GM13977 (cell line): Measurements from ENCODE around the gene VDAC2.
"Not testable (repeated sequence)": the region's sequence is repeated elsewhere in the genome, so short reads cannot be mapped to it uniquely, and the experiment has no call there.

Experiments
- DNase-seq: peaks from one replicate; pipeline ENCODE4 v3.0.0; 2012; ENCODE audit warnings: low spot score
- CTCF ChIP-seq: IDR thresholded peaks from 2 replicates; pipeline ENCODE4 v1.5.1; 2012; ENCODE audit warnings: mild to moderate bottlenecking, control low read depth; ENCODE audit not compliant: insufficient read depth; ENCODE audit errors: extremely low read depth, missing control alignments
- in situ Hi-C: fragments of 300-500 bp; cut with MboI; formaldehyde crosslinking; loops from one replicate; pipeline ENCODE4 v1.12.0; 2022; ENCODE audit warnings: low sequenced_read_pairs, low pct_unique_long_range_greater_than_20kb, mixed read lengths, inconsistent platforms; ENCODE audit not compliant: unreplicated experiment

Gene VDAC2

DNA sequence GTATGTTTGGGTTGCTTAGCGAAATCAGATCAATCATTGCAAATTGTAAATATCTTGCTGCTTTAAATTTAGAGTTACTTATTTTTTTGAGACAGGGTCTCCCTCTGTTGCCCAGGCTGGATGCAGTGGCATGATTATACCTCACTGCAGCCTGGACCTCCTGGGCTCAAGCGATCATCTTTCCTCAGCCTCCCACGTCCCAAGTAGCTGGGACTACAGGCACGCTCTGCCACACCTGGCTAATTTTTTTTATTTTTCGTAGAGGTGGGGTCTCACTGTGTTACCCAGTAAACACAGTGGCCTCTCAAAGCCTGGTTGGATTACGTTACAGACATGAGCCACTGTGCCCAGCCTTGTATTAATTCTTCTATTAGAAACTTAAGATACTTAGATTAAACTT is 1.7 kb downstream of the VDAC2 start:
- in situ Hi-C loops = no loop called here
- TF ChIP-seq CTCF = no peak
- no peak for DNase-seq

DNA sequence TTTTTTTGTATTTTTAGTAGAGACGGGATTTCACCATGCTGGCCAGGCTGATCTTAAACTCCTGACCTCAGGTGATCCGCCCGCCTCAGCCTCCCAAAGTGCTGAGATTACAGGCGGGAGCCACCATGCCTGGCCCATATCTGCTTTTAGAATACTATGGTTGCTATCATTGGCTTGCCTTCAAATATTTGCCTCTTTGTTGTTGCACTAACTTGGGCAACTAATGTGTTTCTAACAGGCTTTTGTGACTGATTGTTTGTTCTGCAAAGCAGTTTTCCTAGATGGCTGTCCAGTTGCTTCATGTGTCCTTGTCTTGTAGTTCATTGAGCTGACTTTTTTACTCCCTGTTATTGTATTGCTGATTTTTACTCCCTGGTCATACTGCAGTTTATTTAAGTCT is 9.7 kb downstream of the VDAC2 start:
- TF ChIP-seq CTCF = no peak
- in situ Hi-C loops = no loop called here
- no peak for DNase-seq

- DNase-seq, in situ Hi-C loops: not testable (repeated sequence)
Measured at GRCh38 chr10:75221492-75221891, 10.9 kb downstream of the VDAC2 start.

GRCh38 chr10:75223507-75223906 is 12.9 kb downstream of the VDAC2 start:
- no peak for TF ChIP-seq CTCF
- in situ Hi-C loops = no loop called here
- DNase-seq = no peak

GRCh38 chr10:75226095-75226494 is 15.5 kb downstream of the VDAC2 start:
- DNase-seq = no peak
- in situ Hi-C loops = no loop called here
- no peak for TF ChIP-seq CTCF

DNA sequence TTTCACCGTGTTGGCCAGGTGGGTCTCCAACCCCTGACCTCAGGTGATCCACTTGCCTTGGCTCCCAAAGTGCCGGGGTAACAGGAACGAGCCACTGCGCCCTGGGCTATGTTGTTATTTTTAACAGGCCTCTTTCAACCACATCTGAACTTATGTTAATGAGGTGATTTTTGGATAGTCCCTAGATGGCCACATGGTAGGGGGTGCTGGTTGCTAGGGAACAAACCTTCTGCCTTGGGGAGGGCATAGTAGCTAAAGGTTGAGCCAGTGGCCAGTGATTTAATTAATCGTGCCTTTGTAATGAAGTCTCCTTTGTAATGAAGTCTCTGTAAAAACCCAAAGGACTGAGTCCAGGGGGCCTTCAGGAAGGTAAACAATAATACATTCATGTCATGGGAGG is 16.1 kb downstream of the VDAC2 start:
- DNase-seq = no peak
- in situ Hi-C loops = no loop called here
- TF ChIP-seq CTCF = no peak

DNA sequence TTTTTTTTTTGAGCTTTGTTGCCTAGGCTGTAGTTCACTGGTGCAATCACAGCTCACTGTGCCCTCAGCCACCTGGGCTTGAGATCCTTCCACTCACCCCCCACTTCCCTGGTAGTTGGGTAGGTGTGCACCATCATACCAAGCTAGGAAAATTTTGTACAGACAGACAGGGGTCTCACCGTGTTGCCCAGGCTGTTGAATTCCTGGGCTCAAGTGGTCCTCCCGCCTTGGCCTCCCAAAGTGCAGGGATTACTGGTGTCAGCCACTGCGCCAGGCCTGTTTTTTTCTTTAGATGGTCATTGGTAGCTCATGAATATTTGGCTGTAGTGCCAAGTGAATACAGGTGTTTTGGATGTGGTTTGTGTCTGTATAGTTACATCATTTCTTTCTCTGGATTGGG is 17.7 kb downstream of the VDAC2 start:
- in situ Hi-C loops = no loop called here
- no peak for TF ChIP-seq CTCF
- no peak for DNase-seq
